HepG2 (cell line): Measurements from ENCODE around the gene IL2RG. TPM values are rescaled to one million over a fixed set of nuclear protein-coding genes. Genes with fewer than 3 reads are reported as not detected.

Experiments used
- CHCHD3 ChIP-seq: sonication (generic); formaldehyde crosslinking; IDR thresholded peaks from 2 replicates; pipeline ENCODE4 v1.8.0; 2022; ENCODE audit warnings: mild to moderate bottlenecking, missing genetic modification reagents, moderate library complexity
- HNRNPK ChIP-seq: fragments of 200-400 bp; formaldehyde crosslinking; IDR thresholded peaks from 2 replicates; pipeline ENCODE4 v1.6.1; 2018; ENCODE audit warnings: low read length, low read depth, moderate library complexity, mild to moderate bottlenecking; ENCODE audit not compliant: poor library complexity, severe bottlenecking
- HOXA7 ChIP-seq: sonication (generic); formaldehyde crosslinking; IDR thresholded peaks from 2 replicates; pipeline ENCODE4 v1.8.1; 2022; ENCODE audit warnings: mild to moderate bottlenecking, missing genetic modification reagents, moderate library complexity
- JDP2 ChIP-seq: sonication (generic); formaldehyde crosslinking; IDR thresholded peaks from 2 replicates; pipeline ENCODE4 v1.8.1; 2022; ENCODE audit warnings: missing genetic modification reagents, borderline replicate concordance
- MAFK ChIP-seq, 2 experiments: IDR thresholded peaks in 1 of 2; conservative IDR thresholded peaks in 1 of 2; 2 replicates each; pipeline ENCODE4 v1.6.1; 2011; ENCODE audit warnings: improper control_type of control experiment in 2 of 2, low read length in 2 of 2
- NCOA2 ChIP-seq: sonication (generic); formaldehyde crosslinking; IDR thresholded peaks from 2 replicates; pipeline ENCODE4 v1.8.0; 2022; ENCODE audit warnings: inconsistent platforms
- NFATC3 ChIP-seq: sonication (generic); formaldehyde crosslinking; IDR thresholded peaks from 2 replicates; pipeline ENCODE4 v1.5.1; 2020; ENCODE audit warnings: mild to moderate bottlenecking, missing genetic modification reagents
- NFE2 ChIP-seq: sonication (generic); formaldehyde crosslinking; IDR thresholded peaks from 2 replicates; pipeline ENCODE4 v1.4.0; 2020; ENCODE audit warnings: missing genetic modification reagents
- NR2C2 ChIP-seq: sonication (generic); formaldehyde crosslinking; IDR thresholded peaks from 2 replicates; pipeline ENCODE4 v1.4.0; 2020; ENCODE audit warnings: missing genetic modification reagents, mild to moderate bottlenecking, moderate library complexity, borderline replicate concordance
- ONECUT2 ChIP-seq: sonication (generic); formaldehyde crosslinking; IDR thresholded peaks from 2 replicates; pipeline ENCODE4 v1.4.0; 2020; ENCODE audit warnings: missing genetic modification reagents
- POLR2AphosphoS2 ChIP-seq: IDR thresholded peaks from 2 replicates; pipeline ENCODE4 v1.6.1; 2011; ENCODE audit warnings: low read depth, low read length, improper control_type of control experiment
- REL ChIP-seq: sonication (generic); formaldehyde crosslinking; conservative IDR thresholded peaks from 2 replicates; pipeline ENCODE4 v1.8.0; 2022; ENCODE audit warnings: mild to moderate bottlenecking, missing genetic modification reagents, moderate library complexity
- ZNF33B ChIP-seq: sonication (generic); formaldehyde crosslinking; IDR thresholded peaks from 2 replicates; pipeline ENCODE4 v1.5.1; 2020; ENCODE audit warnings: mild to moderate bottlenecking, missing genetic modification reagents
- ZNF468 ChIP-seq: sonication (generic); formaldehyde crosslinking; IDR thresholded peaks from 2 replicates; pipeline ENCODE4 v1.8.0; 2022; ENCODE audit warnings: mild to moderate bottlenecking, moderate library complexity, missing genetic modification reagents
- ZSCAN25 ChIP-seq: sonication (generic); formaldehyde crosslinking; IDR thresholded peaks from 2 replicates; pipeline ENCODE4 v1.8.0; 2022; ENCODE audit warnings: mild to moderate bottlenecking, missing genetic modification reagents
- polyA plus RNA-seq, 8 experiments: library from polyadenylated mRNA; depleted of rRNA in 3 of 8; stranded (reverse) in 7 of 8; unstranded in 1 of 8; fragments of >200 nt; fragmentation: Illumina TruSeq in 4 of 8; extraction: Trizol in 4 of 8; gene quantifications; 2 replicates each; pipeline versions ENCODE4 v1.2.1 to v1.2.3, GENCODE V29; 2011 to 2016; ENCODE audit warnings: low read depth in 4 of 8, missing spikeins in 1 of 8, mixed read lengths in 1 of 8; ENCODE audit not compliant: insufficient read depth in 1 of 8
- total RNA-seq, 5 experiments: library from RNA; depleted of rRNA; stranded (reverse); fragments of >200 nt; fragmentation: Illumina TruSeq; extraction: Trizol; gene quantifications; 2 replicates each; pipeline ENCODE4 v1.2.3, GENCODE V29; 2016; ENCODE audit warnings: low read depth in 1 of 5
- TF ChIP-seq, protein P1 (sequence below): fragments of 450-650 bp; IDR thresholded peaks from 2 replicates; pipeline ENCODE4 v1.6.1; 2017
- TF ChIP-seq, protein P2 (sequence below): sonication (generic); formaldehyde crosslinking; IDR thresholded peaks from 2 replicates; pipeline ENCODE4 v1.4.0; 2020; ENCODE audit warnings: mild to moderate bottlenecking, missing genetic modification reagents
- TF ChIP-seq, protein P3 (sequence below): sonication (generic); formaldehyde crosslinking; IDR thresholded peaks from 2 replicates; pipeline ENCODE4 v1.4.0; 2020; ENCODE audit warnings: mild to moderate bottlenecking, missing genetic modification reagents
- TF ChIP-seq, protein P4 (sequence below): fragments of 450-650 bp; IDR thresholded peaks from 2 replicates; pipeline ENCODE4 v1.6.1; 2016
- TF ChIP-seq, protein P5 (sequence below): sonication (generic); formaldehyde crosslinking; IDR thresholded peaks from 2 replicates; pipeline ENCODE4 v1.9.0; 2022; ENCODE audit warnings: low read depth, missing genetic modification reagents

IL2RG gene
- total and polyA plus RNA-seq, 2 of the 13 experiments (the other 11 are each of a cell fraction or from before 2014, with no cell fraction given) = 0.98 TPM; not detected in 1

- TF ChIP-seq, protein P1, sequence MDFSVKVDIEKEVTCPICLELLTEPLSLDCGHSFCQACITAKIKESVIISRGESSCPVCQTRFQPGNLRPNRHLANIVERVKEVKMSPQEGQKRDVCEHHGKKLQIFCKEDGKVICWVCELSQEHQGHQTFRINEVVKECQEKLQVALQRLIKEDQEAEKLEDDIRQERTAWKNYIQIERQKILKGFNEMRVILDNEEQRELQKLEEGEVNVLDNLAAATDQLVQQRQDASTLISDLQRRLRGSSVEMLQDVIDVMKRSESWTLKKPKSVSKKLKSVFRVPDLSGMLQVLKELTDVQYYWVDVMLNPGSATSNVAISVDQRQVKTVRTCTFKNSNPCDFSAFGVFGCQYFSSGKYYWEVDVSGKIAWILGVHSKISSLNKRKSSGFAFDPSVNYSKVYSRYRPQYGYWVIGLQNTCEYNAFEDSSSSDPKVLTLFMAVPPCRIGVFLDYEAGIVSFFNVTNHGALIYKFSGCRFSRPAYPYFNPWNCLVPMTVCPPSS = no peak
- TF ChIP-seq HOXA7 (no peak), REL (CRISPR knock-in tag) (0 out of 2 replicates have a peak, but pooled peaks have one; percentile 62), NFE2 (no peak), NFATC3 (CRISPR knock-in tag) (no peak), CHCHD3 (CRISPR knock-in tag) (no peak), NCOA2 (CRISPR knock-in tag) (no peak), JDP2 (no peak), NR2C2 (CRISPR knock-in tag) (no peak), ONECUT2 (CRISPR knock-in tag) (no peak), HNRNPK (peak; percentile 88), ZSCAN25 (CRISPR knock-in tag) (peak; percentile 36; the same call in 1 of the 2 replicates), ZNF33B (CRISPR knock-in tag) (no peak), MAFK (conservative IDR thresholded peaks at IDR 0.05 in 1 of 2, IDR thresholded peaks at IDR 0.05 in 1 of 2; ENCODE audit: low read length in 2 of 2) (no peak), POLR2AphosphoS2 (no peak), ZNF468 (CRISPR knock-in tag) (no peak)
- TF ChIP-seq, protein P2, sequence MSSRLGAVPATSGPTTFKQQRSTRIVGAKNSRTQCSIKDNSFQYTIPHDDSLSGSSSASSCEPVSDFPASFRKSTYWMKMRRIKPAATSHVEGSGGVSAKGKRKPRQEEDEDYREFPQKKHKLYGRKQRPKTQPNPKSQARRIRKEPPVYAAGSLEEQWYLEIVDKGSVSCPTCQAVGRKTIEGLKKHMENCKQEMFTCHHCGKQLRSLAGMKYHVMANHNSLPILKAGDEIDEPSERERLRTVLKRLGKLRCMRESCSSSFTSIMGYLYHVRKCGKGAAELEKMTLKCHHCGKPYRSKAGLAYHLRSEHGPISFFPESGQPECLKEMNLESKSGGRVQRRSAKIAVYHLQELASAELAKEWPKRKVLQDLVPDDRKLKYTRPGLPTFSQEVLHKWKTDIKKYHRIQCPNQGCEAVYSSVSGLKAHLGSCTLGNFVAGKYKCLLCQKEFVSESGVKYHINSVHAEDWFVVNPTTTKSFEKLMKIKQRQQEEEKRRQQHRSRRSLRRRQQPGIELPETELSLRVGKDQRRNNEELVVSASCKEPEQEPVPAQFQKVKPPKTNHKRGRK (CRISPR knock-in tag) = no peak
- TF ChIP-seq, protein P3, sequence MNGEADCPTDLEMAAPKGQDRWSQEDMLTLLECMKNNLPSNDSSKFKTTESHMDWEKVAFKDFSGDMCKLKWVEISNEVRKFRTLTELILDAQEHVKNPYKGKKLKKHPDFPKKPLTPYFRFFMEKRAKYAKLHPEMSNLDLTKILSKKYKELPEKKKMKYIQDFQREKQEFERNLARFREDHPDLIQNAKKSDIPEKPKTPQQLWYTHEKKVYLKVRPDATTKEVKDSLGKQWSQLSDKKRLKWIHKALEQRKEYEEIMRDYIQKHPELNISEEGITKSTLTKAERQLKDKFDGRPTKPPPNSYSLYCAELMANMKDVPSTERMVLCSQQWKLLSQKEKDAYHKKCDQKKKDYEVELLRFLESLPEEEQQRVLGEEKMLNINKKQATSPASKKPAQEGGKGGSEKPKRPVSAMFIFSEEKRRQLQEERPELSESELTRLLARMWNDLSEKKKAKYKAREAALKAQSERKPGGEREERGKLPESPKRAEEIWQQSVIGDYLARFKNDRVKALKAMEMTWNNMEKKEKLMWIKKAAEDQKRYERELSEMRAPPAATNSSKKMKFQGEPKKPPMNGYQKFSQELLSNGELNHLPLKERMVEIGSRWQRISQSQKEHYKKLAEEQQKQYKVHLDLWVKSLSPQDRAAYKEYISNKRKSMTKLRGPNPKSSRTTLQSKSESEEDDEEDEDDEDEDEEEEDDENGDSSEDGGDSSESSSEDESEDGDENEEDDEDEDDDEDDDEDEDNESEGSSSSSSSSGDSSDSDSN = 0 out of 2 replicates have a peak, but pooled peaks have one; percentile 19
- TF ChIP-seq, protein P4, sequence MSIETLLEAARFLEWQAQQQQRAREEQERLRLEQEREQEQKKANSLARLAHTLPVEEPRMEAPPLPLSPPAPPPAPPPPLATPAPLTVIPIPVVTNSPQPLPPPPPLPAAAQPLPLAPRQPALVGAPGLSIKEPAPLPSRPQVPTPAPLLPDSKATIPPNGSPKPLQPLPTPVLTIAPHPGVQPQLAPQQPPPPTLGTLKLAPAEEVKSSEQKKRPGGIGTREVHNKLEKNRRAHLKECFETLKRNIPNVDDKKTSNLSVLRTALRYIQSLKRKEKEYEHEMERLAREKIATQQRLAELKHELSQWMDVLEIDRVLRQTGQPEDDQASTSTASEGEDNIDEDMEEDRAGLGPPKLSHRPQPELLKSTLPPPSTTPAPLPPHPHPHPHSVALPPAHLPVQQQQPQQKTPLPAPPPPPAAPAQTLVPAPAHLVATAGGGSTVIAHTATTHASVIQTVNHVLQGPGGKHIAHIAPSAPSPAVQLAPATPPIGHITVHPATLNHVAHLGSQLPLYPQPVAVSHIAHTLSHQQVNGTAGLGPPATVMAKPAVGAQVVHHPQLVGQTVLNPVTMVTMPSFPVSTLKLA = no peak
- TF ChIP-seq, protein P5, sequence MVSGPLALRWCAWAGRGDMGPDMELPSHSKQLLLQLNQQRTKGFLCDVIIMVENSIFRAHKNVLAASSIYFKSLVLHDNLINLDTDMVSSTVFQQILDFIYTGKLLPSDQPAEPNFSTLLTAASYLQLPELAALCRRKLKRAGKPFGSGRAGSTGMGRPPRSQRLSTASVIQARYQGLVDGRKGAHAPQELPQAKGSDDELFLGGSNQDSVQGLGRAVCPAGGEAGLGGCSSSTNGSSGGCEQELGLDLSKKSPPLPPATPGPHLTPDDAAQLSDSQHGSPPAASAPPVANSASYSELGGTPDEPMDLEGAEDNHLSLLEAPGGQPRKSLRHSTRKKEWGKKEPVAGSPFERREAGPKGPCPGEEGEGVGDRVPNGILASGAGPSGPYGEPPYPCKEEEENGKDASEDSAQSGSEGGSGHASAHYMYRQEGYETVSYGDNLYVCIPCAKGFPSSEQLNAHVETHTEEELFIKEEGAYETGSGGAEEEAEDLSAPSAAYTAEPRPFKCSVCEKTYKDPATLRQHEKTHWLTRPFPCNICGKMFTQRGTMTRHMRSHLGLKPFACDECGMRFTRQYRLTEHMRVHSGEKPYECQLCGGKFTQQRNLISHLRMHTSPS (CRISPR knock-in tag) = no peak
Observed at GRCh38 chrX:71068044-71068918, 43.1 kb downstream of the IL2RG start, which contains the start of gene SNX12 (continued).
